ENCODE results near the gene IL17REL.

Gene IL17REL

GRCh38 chr22:49966041-49966773 is 46.4 kb downstream of the IL17REL start:
- peak; percentile 2 for DNase-seq

GRCh38 chr22:49965091-49966040 is 47.2 kb downstream of the IL17REL start:
- no peak for DNase-seq

- DNase-seq, result no peak
These were observed 48.2 kb downstream of the IL17REL start for GRCh38 chr22:49964136-49965090.

GRCh38 chr22:49963647-49964026 is 48.9 kb downstream of the IL17REL start:
- no peak for DNase-seq

- peak; percentile 15 for DNase-seq
These were observed 49.6 kb downstream of the IL17REL start for GRCh38 chr22:49962751-49963646.

- peak; percentile 91 for DNase-seq
These were observed 50.4 kb downstream of the IL17REL start for GRCh38 chr22:49962012-49962750.

- DNase-seq, result no peak
These were observed 51.0 kb downstream of the IL17REL start for GRCh38 chr22:49961601-49962011.

- peak; percentile 43 for DNase-seq
These were observed 51.5 kb downstream of the IL17REL start for GRCh38 chr22:49961005-49961600.

- peak; percentile 94 for DNase-seq
These were observed 52.2 kb downstream of the IL17REL start, which contains the start of gene PIM3 for GRCh38 chr22:49960159-49961004. Gene PIM3, plus strand, starts transcription at chr22:49960772. Its CDS starts 176 bp downstream, at chr22:49960948.

- peak; percentile 43 for DNase-seq
These were observed 52.8 kb downstream of the IL17REL start for GRCh38 chr22:49959782-49960158.

GRCh38 chr22:49958931-49959781 is 53.4 kb downstream of the IL17REL start:
- DNase-seq, result no peak

- DNase-seq, result no peak
These were observed 54.1 kb downstream of the IL17REL start for GRCh38 chr22:49958366-49958921.

GRCh38 chr22:49957826-49958365 is 54.7 kb downstream of the IL17REL start:
- DNase-seq, result no peak

- no peak for DNase-seq
These were observed 55.4 kb downstream of the IL17REL start for GRCh38 chr22:49956914-49957825.

GRCh38 chr22:49956418-49956770 is 56.2 kb downstream of the IL17REL start:
- no peak for DNase-seq

- no peak for DNase-seq
These were observed 56.8 kb downstream of the IL17REL start for GRCh38 chr22:49955581-49956417.

Data from activated naive CD4-positive, alpha-beta T cell treated with Interleukin-2 at 50 U/mL for 16 hours (primary cell).